22Rv1 (cell line): ENCODE measurements around the gene PAQR5.

ENCODE experiments used
- H3K27ac ChIP-seq: fragments of 450-650 bp; 2 replicates; pipeline ENCODE4 v1.5.1; 2017
- CTCF ChIP-seq: fragments of 450-650 bp; IDR thresholded peaks from 2 replicates; pipeline ENCODE4 v1.5.1; 2017; ENCODE audit warnings: mild to moderate bottlenecking
- ZFX ChIP-seq: fragments of 450-650 bp; IDR thresholded peaks from 2 replicates; pipeline ENCODE4 v1.6.1; 2017; ENCODE audit warnings: antibody characterized with exemption, borderline replicate concordance

PAQR5 gene

GRCh38 chr15:69451951-69452691, 153.4 kb downstream of the PAQR5 start:
- H3K27ac ChIP-seq: peak overlapping the region; percentile 95

DNA sequence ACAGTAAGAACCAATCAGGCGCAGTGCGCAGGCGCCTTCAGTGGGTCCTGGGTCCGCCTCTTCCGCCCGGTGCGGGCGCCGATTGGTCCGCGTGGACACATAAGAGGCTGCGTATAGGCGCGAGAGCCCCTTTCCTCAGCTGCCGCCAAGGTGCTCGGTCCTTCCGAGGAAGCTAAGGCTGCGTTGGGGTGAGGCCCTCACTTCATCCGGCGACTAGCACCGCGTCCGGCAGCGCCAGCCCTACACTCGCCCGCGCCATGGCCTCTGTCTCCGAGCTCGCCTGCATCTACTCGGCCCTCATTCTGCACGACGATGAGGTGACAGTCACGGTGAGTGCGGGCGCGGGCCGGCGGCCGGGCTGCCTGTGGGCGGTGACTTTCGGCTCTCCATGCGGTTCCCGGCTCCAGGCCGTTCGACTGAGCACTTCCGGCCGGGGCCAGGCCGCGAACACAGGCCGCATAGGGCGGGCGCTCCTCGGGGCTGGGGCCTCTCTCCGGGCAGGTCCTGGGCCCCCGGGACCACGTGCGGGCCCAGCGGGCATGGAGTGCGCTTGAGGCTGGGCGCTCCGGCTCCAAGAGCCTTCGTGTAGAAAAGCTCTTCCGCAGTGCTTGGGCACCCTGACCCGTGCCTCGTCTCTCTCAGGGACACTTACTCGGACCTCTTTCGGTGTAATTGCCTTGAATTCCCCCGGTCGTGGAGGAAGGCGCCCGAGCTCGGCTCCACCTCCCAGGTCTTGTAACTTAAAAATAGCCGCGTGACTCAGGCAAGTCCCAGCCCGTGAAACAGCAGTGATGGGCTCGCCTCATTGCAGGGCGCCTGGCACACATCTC, 154.2 kb downstream of the PAQR5 start, which contains the start of gene RPLP1:
Gene RPLP1 (plus strand): TSS at position 127 of the 830 bp plus-strand sequence. CDS start 131 bp downstream, at position 258.
- peak within 1 kb of the TSS; percentile 95 for H3K27ac ChIP-seq
- TF ChIP-seq CTCF (no peak), ZFX (no peak)

More at GRCh38 chr15:69451951-69452691, 153.4 kb downstream of the PAQR5 start:
- TF ChIP-seq CTCF (no peak), ZFX (no peak)

DNA sequence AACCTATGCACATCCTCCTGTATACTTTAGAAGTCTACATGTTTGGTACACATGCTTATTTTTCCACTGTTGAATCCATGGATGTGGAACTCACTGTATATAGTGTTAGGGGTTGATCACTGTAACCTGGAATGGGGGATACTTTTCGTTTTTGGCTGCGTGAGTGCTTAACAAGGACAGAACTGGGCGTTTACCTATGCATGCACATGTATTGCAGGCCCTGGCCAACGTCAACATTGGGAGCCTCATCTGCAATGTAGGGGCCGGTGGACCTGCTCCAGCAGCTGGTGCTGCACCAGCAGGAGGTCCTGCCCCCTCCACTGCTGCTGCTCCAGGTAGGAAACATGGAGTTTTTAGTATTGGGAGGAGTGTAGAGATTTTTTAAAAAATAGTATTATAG, 156.2 kb downstream of the PAQR5 start:
- peak overlapping the region; percentile 95; the same call in 1 of the 2 replicates for H3K27ac ChIP-seq
- TF ChIP-seq CTCF: no peak
- no peak for TF ChIP-seq ZFX

DNA sequence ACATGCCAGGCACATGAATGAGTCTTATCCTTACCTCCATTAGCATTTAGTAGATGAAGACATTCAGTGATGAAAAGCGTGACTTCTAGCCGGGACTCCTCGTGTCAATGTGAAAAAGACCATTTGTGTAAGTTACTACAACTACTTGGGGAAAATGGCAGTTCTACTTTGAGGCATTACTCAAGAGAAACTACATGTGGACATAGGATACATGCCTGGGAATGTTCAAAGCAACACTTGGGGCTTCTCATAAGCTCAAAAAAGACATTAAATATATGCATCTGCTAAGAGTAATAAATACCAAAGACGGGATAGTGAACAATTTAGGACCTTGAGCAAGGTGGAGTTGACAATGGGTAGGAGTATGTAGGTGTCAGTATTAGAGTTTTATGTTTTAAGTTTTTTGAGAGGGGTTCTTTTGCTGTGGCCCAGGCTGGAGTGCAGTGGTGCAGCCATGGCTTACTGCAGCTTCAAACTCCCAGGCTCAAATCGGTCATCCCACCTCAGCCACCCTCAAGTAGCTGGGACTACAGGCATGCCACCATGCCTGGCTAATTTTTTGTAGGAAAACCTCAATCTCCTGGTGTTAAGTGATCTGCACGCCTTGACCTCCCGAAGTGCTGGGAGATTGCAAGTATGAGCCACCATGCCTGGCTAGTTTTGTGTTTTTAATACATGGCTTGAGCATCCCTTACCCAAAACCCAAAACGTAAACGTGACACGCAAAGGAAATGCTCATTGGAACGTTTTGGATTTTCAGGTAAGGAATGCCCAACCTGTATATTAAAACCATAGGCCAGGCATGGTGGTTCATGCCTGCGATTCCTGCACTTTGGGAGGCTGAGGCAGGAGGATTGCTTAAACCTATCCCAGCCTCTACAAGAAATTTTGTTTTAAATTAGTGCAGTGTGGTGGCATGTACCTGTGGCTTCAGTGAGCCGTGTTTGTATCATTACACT, 157.8 kb downstream of the PAQR5 start:
- H3K27ac ChIP-seq: peak overlapping the region; percentile 95
- TF ChIP-seq CTCF: no peak
- TF ChIP-seq ZFX: no peak
